ENCODE data around the gene PRKD2. TPM values are rescaled to one million over a fixed set of nuclear protein-coding genes. Genes with fewer than 3 reads are reported as not detected.

Gene PRKD2
- total and polyA plus RNA-seq, 2 of the 8 experiments (the other 6 are each of a cell fraction or from before 2014, with no cell fraction given), result 24.4 to 63.8 TPM

- Histone ChIP-seq H4K20me1 (replicated peaks in 1 of 2; ENCODE audit: control insufficient read depth in 1 of 2, insufficient read depth in 2 of 2, low read length in 2 of 2) (peaks cover 0 to 10% of the 10 kb centered on the region in 2 experiments), H3K14ac (ENCODE audit: insufficient read length) (no peak overlapping the region), H3K23me2 (ENCODE audit: low read depth, low read length) (peaks cover 13% of the 10 kb centered on the region; the same call in 1 of the 2 replicates), H3K79me2 (ENCODE audit: control insufficient read depth in 1 of 2, insufficient read depth in 2 of 2, low read length in 2 of 2) (peaks cover 0 to 19% of the 10 kb centered on the region in 2 experiments; a peak in 2 of 4 replicates), H2BK120ac (replicated peaks; ENCODE audit: low read depth, low read length) (no peak overlapping the region), H2BK5ac (ENCODE audit: low read depth, low read length) (peak overlapping the region; percentile 85; the same call in 1 of the 2 replicates), H2BK20ac (ENCODE audit: low read length) (no peak overlapping the region), H4K91ac (replicated peaks; ENCODE audit: insufficient read length, low read length) (no peak overlapping the region), H3K79me1 (ENCODE audit: low read depth, low read length) (0 out of 2 replicates have a peak, but pooled peaks cover 4% of the 10 kb centered on the region), H3K4me3 (ENCODE audit: extremely low read depth in 1 of 4, insufficient read depth in 2 of 4, low read depth in 3 of 4, low read length in 4 of 4) (peak overlapping the region; percentile 63 to 94 (median 81)), H2BK12ac (ENCODE audit: low read depth, low read length) (no peak overlapping the region), H3K4ac (replicated peaks; ENCODE audit: insufficient read length, low read depth, low read length) (peak overlapping the region; percentile 61), H2BK15ac (ENCODE audit: low read length) (no peak overlapping the region), H3K9ac (replicated peaks in 1 of 4; ENCODE audit: extremely low read depth in 1 of 4, low read depth in 3 of 4, low read length in 3 of 4) (peak overlapping the region; percentile 34 to 74 (median 46)), H3K27me3 (replicated peaks in 1 of 4; ENCODE audit: control insufficient read depth in 3 of 4, extremely low read depth in 1 of 4, insufficient read depth in 3 of 4, low read length in 3 of 4) (no peaks in the 10 kb centered on the region), H4K8ac (ENCODE audit: extremely low read depth, insufficient read depth, low read length) (peak overlapping the region; percentile 59; the same call in 1 of the 2 replicates), H2AK5ac (ENCODE audit: low read depth, low read length) (no peak overlapping the region), H3K23ac (ENCODE audit: insufficient read length) (no peak overlapping the region), H4K5ac (ENCODE audit: insufficient read length, low read depth, low read length) (peak overlapping the region; percentile 78), H3K18ac (ENCODE audit: extremely low read depth, low read length) (peak overlapping the region; percentile 71), H3K27ac (ENCODE audit: low read depth, low read length) (no peak overlapping the region), H3K36me3 (ENCODE audit: control insufficient read depth in 2 of 4, insufficient read depth in 4 of 4, low read length in 3 of 4) (peaks cover 2 to 14% (median 9%) of the 10 kb centered on the region in 4 experiments; a peak in 5 of 8 replicates), H3K4me1 (replicated peaks in 1 of 4; ENCODE audit: control insufficient read depth in 3 of 4, insufficient read depth in 4 of 4, low read length in 3 of 4) (peaks cover 0 to 15% (median 6%) of the 10 kb centered on the region in 4 experiments; a peak in 5 of 7 replicates), H3K9me3 (ENCODE audit: insufficient read depth in 2 of 2, low read depth in 1 of 2, low read length in 1 of 2) (no peaks in the 10 kb centered on the region), H3K4me2 (ENCODE audit: insufficient read depth in 1 of 2, low read depth in 2 of 2, low read length in 2 of 2) (peak overlapping the region; percentile 91), H2AFZ (ENCODE audit: low read length) (no peak overlapping the region), H3K56ac (replicated peaks; ENCODE audit: insufficient read length, low read depth, low read length) (no peak overlapping the region)
- ChIA-PET CTCF (ENCODE audit: partially characterized antibody) (interaction anchor here (0.6 to 7.5 kb wide), 12 partner anchors 9 to 294 kb away, joined by 3 to 46 read pairs (median 3); no protein-coding TSS in a partner anchor), POLR2A (ENCODE audit: partially characterized antibody) (interaction anchor here (0.7 to 4.7 kb wide), 15 partner anchors 8 to 71 kb away, joined by 3 to 18 read pairs (median 4); partner anchors contain the start of genes DACT3 and SLC1A5)
- TF ChIP-seq CTCF (IDR thresholded peaks at IDR 0.05; ENCODE audit: control extremely low read depth in 1 of 3, insufficient read depth in 1 of 3, low read depth in 1 of 3, low read length in 3 of 3) (peak; percentile 20 to 45 (median 25)), RAD21 (IDR thresholded peaks at IDR 0.05 in 1 of 2, conservative IDR thresholded peaks at IDR 0.05 in 1 of 2; ENCODE audit: low read depth in 2 of 2, low read length in 2 of 2) (peak in 1 of 2 experiments; percentile 42; a peak in 2 of 4 replicates), TEAD4 (IDR thresholded peaks at IDR 0.05; ENCODE audit: low read depth, low read length) (no peak)
- FAIRE-seq (no peak), DNase-seq (ENCODE audit: low read depth in 1 of 2, low spot score in 2 of 2) (peak in 1 of 2 experiments; percentile 77)
- 3% methylated on average over 22 of the region's 42 CpGs; no CpG with 5 or more reads in 1 of the 2 experiments for WGBS, 2 experiments (ENCODE audit: extremely low coverage in 1 of 2, insufficient coverage in 1 of 2, insufficient read length in 1 of 2, insufficient replicate concordance in 2 of 2, low coverage in 1 of 2, low lambda C conversion rate in 2 of 2, missing lambda C conversion rate in 1 of 2)
Measured at GRCh38 chr19:46715975-46716671, 791 bp downstream of the PRKD2 start.

All from H1 (cell line).